Activated CD8-positive, alpha-beta T cell treated with anti-CD3 and anti-CD28 coated beads for 36 hours (primary cell): ENCODE results near the gene HAT1. TPM values are rescaled to one million over a fixed set of nuclear protein-coding genes. Genes with fewer than 3 reads are reported as not detected.
A peak's percentile ranks its signal among the peaks of the same experiment; 100 is the strongest.

Experiments used
- ATAC-seq: fragments of 200-7000 bp; cut with Tn5 transposase; one replicate; pipeline ENCODE4 v1.10.0; 2021; ENCODE audit warnings: mild to moderate bottlenecking, moderate library complexity
- CTCF ChIA-PET: fragments of 350-600 bp; sonication (Branson Sonifier 250); formaldehyde crosslinking; loops from one replicate; lab custom pipeline; 2021; ENCODE audit warnings: antibody characterized with exemption; lab: Charles Lee
- POLR2A ChIA-PET: fragments of 350-600 bp; sonication (Branson Sonifier 250); formaldehyde crosslinking; loops from one replicate; lab custom pipeline; 2021; ENCODE audit warnings: antibody characterized with exemption; lab: Charles Lee
- DNase-seq: peaks from one replicate; pipeline ENCODE4 v3.0.0-alpha.2; 2020
- H3K27ac Mint-ChIP-seq: one replicate; pipeline ENCODE4 v1.8.0; 2021; ENCODE audit warnings: mild to moderate bottlenecking, mixed read lengths
- H3K27me3 Mint-ChIP-seq: one replicate; pipeline ENCODE4 v1.8.0; 2021; ENCODE audit warnings: mixed read lengths
- H3K36me3 Mint-ChIP-seq: one replicate; pipeline ENCODE4 v1.8.0; 2021; ENCODE audit warnings: low read depth, mixed read lengths
- H3K4me1 Mint-ChIP-seq: one replicate; pipeline ENCODE4 v1.8.0; 2021; ENCODE audit warnings: low read depth, mixed read lengths
- H3K4me3 Mint-ChIP-seq: one replicate; pipeline ENCODE4 v1.8.0; 2021; ENCODE audit warnings: mild to moderate bottlenecking, moderate library complexity, mixed read lengths
- H3K9me3 Mint-ChIP-seq: one replicate; pipeline ENCODE4 v1.8.0; 2021; ENCODE audit warnings: mixed read lengths
- CTCF ChIP-seq: fragments of 200-600 bp; IDR thresholded peaks from one replicate; pipeline ENCODE4 v1.8.0; 2022; ENCODE audit warnings: antibody characterized with exemption, mild to moderate bottlenecking
- intact Hi-C: fragments of 100-400 bp; cut with micrococcal nuclease; formaldehyde crosslinking; loops from one replicate; pipeline ENCODE4 v1.10.0; 2022
- total RNA-seq, 2 experiments: library from RNA; stranded (reverse); gene quantifications; one replicate each; pipeline ENCODE4 v1.2.3, GENCODE V29; 2021

The HAT1 gene
- total RNA-seq, 2 experiments from 2014 or later = 75.2 to 79.4 TPM

GRCh38 chr2:171910494-171910893 is 11.8 kb upstream of the HAT1 start:
- H3K4me1 Mint-ChIP-seq = no peaks in the 10 kb centered on the region
- CTCF ChIA-PET = no interaction called here
- no peaks in the 10 kb centered on the region for H3K9me3 Mint-ChIP-seq
- DNase-seq = no peak
- no peak overlapping the region for H3K27ac Mint-ChIP-seq
- no peak for TF ChIP-seq CTCF
- no peak overlapping the region for H3K4me3 Mint-ChIP-seq
- no peaks in the 10 kb centered on the region for H3K27me3 Mint-ChIP-seq
- intact Hi-C loops = no loop called here
- ATAC-seq = no peak
- POLR2A ChIA-PET = interaction anchor here (1.4 kb wide), 1 partner anchor 16 kb away, joined by 3 read pairs; the partner anchor contains the start of gene SLC25A12
- no peaks in the 10 kb centered on the region for H3K36me3 Mint-ChIP-seq

GRCh38 chr2:171913517-171913916 is 8.7 kb upstream of the HAT1 start:
- ChIA-PET POLR2A (interaction anchor here (0.5 to 1.4 kb wide), 2 partner anchors 10 to 34 kb away, joined by 3 read pairs; no protein-coding TSS in a partner anchor), CTCF (interaction anchor here (0.8 to 1.3 kb wide), 3 partner anchors 9 to 179 kb away, joined by 3 to 4 read pairs (median 3); no protein-coding TSS in a partner anchor)
- no peaks in the 10 kb centered on the region for H3K36me3 Mint-ChIP-seq
- ATAC-seq = no peak
- no peaks in the 10 kb centered on the region for H3K27me3 Mint-ChIP-seq
- no peak overlapping the region for H3K4me3 Mint-ChIP-seq
- H3K4me1 Mint-ChIP-seq = no peaks in the 10 kb centered on the region
- no peak for TF ChIP-seq CTCF
- intact Hi-C loops = no loop called here
- DNase-seq = no peak
- H3K9me3 Mint-ChIP-seq = no peaks in the 10 kb centered on the region
- H3K27ac Mint-ChIP-seq = no peak overlapping the region

- ChIA-PET CTCF (no interaction called here), POLR2A (interaction anchor here (0.7 kb wide), 1 partner anchor 32 kb away, joined by 5 read pairs; no protein-coding TSS in a partner anchor)
- no peaks in the 10 kb centered on the region for H3K9me3 Mint-ChIP-seq
- DNase-seq = no peak
- no peaks in the 10 kb centered on the region for H3K27me3 Mint-ChIP-seq
- ATAC-seq = no peak
- peaks cover 9% of the 10 kb centered on the region for H3K36me3 Mint-ChIP-seq
- peaks cover 16% of the 10 kb centered on the region for H3K4me1 Mint-ChIP-seq
- no peak overlapping the region for H3K4me3 Mint-ChIP-seq
- intact Hi-C loops = no loop called here
- no peak for TF ChIP-seq CTCF
- H3K27ac Mint-ChIP-seq = no peak overlapping the region
Measured at GRCh38 chr2:171919453-171919852, 2.8 kb upstream of the HAT1 start.

- Mint-ChIP-seq H3K36me3 (peaks cover 21% of the 10 kb centered on the region), H3K9me3 (no peaks in the 10 kb centered on the region), H3K27me3 (no peaks in the 10 kb centered on the region), H3K4me1 (peaks cover 30% of the 10 kb centered on the region), H3K4me3 (peak overlapping the region; percentile 91), H3K27ac (peak overlapping the region; percentile 95)
- no peak for DNase-seq
- TF ChIP-seq CTCF = no peak
- POLR2A ChIA-PET = interaction anchor here (0.8 to 2.2 kb wide), 8 partner anchors 9 to 85 kb away, joined by 3 to 11 read pairs (median 4); partner anchors contain the start of genes METAP1D and SLC25A12
- ATAC-seq = peak; percentile 19
- intact Hi-C loops = loop anchor here (10.0 kb wide), 1 partner anchor 183 kb away; the partner anchor contains the start of gene DLX2
- CTCF ChIA-PET = interaction anchor here (0.7 to 1.5 kb wide), 4 partner anchors 12 to 180 kb away, joined by 3 to 7 read pairs (median 3); no protein-coding TSS in a partner anchor
Measured at GRCh38 chr2:171921970-171922229, 361 bp upstream of the HAT1 start.

- Mint-ChIP-seq H3K36me3 (peaks cover 30% of the 10 kb centered on the region), H3K27me3 (no peaks in the 10 kb centered on the region)
- CTCF ChIA-PET = interaction anchor here (1.1 to 1.5 kb wide), 3 partner anchors 14 to 194 kb away, joined by 3 to 4 read pairs (median 3); no protein-coding TSS in a partner anchor
Measured at GRCh38 chr2:171923206-171923605, 945 bp downstream of the HAT1 start.

More at GRCh38 chr2:171923206-171923605, 945 bp downstream of the HAT1 start:
- POLR2A ChIA-PET = interaction anchor here (1.0 to 2.2 kb wide), 3 partner anchors 8 to 18 kb away, joined by 3 to 5 read pairs (median 4); no protein-coding TSS in a partner anchor
- no peak for TF ChIP-seq CTCF
- no peak for DNase-seq
- H3K9me3 Mint-ChIP-seq = no peaks in the 10 kb centered on the region
- intact Hi-C loops = loop anchor here (10.0 kb wide), 1 partner anchor 182 kb away; the partner anchor contains the start of gene DLX2
- peaks cover 34% of the 10 kb centered on the region for H3K4me1 Mint-ChIP-seq
- H3K4me3 Mint-ChIP-seq = peak overlapping the region; percentile 91
- H3K27ac Mint-ChIP-seq = peak overlapping the region; percentile 95
- no peak for ATAC-seq
